ENCODE measurements around the gene DCTD.

Gene DCTD

DNA sequence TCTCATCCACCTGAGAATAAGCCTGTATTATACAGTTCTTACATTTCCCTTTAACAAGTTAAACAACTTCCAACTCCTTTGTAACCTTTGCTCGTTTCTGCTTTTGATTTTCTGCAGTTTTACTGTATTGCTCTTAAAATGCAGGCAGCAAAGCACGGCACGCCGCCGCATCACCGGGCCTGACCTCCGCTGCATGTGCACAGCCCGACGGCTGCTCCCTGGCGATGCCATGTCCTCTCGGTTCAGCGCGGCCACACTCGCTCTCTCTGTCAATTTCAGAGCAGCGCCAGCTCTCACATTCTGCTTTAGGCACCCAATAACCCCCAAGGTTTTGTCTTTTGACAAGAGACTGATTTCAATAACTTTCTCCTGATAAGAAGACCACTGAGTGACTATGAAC, 60.3 kb downstream of the DCTD start:
- DNase-seq, result no peak
- in situ Hi-C loops (cut with HindIII; ENCODE audit: low pct_ligation_motif_present, low pct_unique_long_range_greater_than_20kb, low sequenced_read_pairs), result no loop called here

GRCh38 chr4:182855877-182856276, 61.3 kb downstream of the DCTD start:
- DNase-seq, result no peak
- in situ Hi-C loops (cut with HindIII; ENCODE audit: low pct_ligation_motif_present, low pct_unique_long_range_greater_than_20kb, low sequenced_read_pairs), result no loop called here

- in situ Hi-C loops (cut with HindIII; ENCODE audit: low pct_ligation_motif_present, low pct_unique_long_range_greater_than_20kb, low sequenced_read_pairs), result no loop called here
- DNase-seq, result no peak
Measured at GRCh38 chr4:182855312-182855711, 61.9 kb downstream of the DCTD start.

- in situ Hi-C loops (cut with HindIII; ENCODE audit: low pct_ligation_motif_present, low pct_unique_long_range_greater_than_20kb, low sequenced_read_pairs), result no loop called here
- DNase-seq, result no peak
Measured at GRCh38 chr4:182854466-182854865, 62.7 kb downstream of the DCTD start.

DNA sequence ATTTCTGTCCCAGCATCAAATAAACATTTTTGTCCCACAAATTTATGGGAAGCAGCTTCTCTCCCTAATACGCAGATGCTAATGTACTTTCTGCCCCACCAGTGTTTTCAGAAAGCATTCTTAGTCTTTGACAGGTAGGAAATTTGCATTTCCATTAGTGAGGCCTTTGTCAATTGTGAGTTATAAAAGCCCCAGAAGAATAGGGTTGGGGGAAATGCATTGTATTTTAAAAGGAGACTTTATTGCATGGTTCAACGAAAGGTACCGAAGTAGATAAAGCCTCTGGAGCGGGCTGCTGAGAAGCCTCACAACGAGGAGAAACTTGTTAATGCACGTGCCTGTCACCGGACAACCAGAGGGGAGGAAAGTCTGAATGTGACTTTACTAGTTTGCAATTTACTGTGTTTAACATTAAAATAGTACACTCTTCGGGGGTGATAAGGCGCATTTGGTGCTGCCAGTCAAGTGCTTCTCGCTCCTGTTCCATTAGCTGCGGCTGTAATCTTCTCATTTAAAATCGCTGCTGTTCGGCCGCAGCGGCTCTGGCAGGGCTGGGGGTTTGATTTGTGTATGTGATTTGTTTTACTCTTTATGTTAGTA, 63.4 kb downstream of the DCTD start:
- no peak for DNase-seq
- in situ Hi-C loops (cut with HindIII; ENCODE audit: low pct_ligation_motif_present, low pct_unique_long_range_greater_than_20kb, low sequenced_read_pairs), result no loop called here

DNA sequence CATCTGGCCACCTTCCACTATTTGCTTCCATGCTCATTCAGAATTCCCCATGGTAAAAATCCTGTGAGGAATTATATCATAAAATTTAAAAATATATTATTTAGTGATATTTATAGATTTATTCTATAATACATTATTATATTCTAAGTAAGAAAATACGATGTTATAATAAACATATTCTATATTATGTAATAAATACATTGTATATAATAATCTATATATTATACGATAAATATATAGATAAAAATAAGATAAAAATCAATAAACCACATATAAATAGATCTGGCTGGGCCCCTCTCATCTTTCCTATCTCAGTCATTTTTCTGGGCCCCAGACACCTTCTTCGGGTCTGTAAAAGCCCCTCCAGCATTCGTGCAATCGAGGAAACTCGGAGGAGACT, 68.5 kb downstream of the DCTD start:
- in situ Hi-C loops (cut with HindIII; ENCODE audit: low pct_ligation_motif_present, low pct_unique_long_range_greater_than_20kb, low sequenced_read_pairs), result no loop called here
- no peak for DNase-seq

GRCh38 chr4:182847576-182848450, 69.4 kb downstream of the DCTD start:
- in situ Hi-C loops (cut with HindIII; ENCODE audit: low pct_ligation_motif_present, low pct_unique_long_range_greater_than_20kb, low sequenced_read_pairs), result no loop called here
- DNase-seq, result no peak

DNA sequence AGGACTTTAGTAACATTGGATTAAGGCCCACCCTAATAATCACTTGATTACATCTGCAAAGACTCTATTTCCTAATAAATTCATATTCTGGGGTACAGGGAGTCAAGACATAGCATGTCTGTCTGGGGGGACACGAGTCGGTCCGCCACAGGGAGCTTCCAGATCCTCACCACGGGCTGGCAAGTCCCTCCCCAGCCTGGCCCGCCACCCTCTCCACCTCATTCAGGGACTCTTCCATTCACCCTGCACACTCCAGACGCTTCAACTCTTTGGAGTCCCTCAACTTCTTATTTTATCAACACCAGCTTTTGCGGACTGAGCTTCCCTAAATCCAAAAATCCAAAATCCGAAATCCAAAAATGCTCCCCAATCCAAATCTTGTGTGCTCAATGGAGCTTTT, 71.2 kb downstream of the DCTD start:
- in situ Hi-C loops (cut with HindIII; ENCODE audit: low pct_ligation_motif_present, low pct_unique_long_range_greater_than_20kb, low sequenced_read_pairs), result no loop called here
- DNase-seq, result no peak

DNA sequence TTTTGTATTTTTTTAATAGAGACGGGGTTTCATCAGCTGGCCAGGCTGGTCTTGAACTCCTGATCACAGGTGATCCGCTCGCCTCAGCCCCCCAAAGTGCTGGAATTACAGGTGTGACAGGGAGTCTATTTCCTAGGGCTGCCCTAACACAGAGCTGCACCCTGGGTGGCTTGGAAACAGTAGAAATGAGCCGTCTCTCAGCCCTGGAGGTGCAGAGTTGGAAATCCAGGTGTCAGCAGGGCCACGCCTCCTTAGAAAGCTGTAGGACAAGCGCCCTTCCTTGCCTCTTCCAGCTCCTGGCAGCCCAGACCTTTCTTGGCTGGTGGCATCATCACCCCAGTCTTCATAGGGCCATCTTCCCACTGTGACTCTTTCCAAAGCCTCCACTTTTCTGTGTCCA, 71.6 kb downstream of the DCTD start:
- no peak for DNase-seq
- in situ Hi-C loops (cut with HindIII; ENCODE audit: low pct_ligation_motif_present, low pct_unique_long_range_greater_than_20kb, low sequenced_read_pairs), result no loop called here

DNA sequence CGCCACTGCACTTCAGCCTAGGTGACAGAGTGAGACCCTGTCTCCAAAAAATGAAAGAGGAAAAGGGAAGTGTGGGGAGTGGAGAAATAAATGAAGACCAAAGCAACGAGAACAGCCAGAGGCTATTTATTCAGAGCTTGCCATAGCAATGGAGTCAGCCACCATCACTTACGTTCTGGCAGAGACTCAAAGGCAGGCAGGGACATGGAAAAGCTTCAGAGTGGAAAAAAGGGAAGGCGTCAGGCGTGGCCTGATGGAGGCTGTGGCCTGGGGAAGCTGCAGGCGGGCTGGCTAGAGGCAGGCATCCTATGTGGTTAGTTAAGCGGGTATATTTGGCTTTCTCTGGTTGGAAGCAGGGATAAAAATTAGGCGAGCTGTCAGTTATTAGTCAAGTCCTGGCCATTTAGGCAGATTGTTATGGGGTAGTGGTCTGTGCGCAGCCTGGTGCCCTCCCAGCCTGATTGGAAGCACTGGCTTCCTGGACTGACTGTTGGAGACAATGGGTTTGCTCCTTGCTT, 73.3 kb downstream of the DCTD start:
- DNase-seq, result no peak
- in situ Hi-C loops (cut with HindIII; ENCODE audit: low pct_ligation_motif_present, low pct_unique_long_range_greater_than_20kb, low sequenced_read_pairs), result no loop called here

- in situ Hi-C loops (cut with HindIII; ENCODE audit: low pct_ligation_motif_present, low pct_unique_long_range_greater_than_20kb, low sequenced_read_pairs), result no loop called here
- DNase-seq, result no peak
Measured at GRCh38 chr4:182842759-182843390, 74.3 kb downstream of the DCTD start.

DNA sequence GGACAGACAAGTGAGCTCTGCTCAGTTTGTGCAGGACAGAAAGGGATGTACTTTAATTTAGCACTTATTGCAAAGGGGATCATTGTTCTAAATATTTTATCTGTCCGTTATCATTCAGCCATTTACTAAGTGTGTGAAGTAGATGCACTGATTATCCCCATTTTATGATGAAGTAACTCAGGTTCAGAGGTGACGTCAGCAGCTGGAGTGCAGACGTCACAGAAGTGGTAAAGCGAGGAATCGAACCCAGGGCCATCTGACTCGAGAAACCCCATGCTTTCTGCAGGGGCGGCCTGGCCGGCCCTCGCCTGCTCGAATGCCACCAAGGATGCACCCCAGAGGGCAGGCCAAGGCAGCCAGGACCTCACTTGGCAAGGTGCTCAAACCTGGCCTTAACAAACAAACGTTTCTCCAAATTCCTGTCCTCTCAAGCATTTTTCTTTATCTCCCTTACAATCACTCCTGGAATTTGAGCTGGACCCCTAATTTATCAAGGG, 75.0 kb downstream of the DCTD start:
- in situ Hi-C loops (cut with HindIII; ENCODE audit: low pct_ligation_motif_present, low pct_unique_long_range_greater_than_20kb, low sequenced_read_pairs), result no loop called here
- DNase-seq, result no peak

DNA sequence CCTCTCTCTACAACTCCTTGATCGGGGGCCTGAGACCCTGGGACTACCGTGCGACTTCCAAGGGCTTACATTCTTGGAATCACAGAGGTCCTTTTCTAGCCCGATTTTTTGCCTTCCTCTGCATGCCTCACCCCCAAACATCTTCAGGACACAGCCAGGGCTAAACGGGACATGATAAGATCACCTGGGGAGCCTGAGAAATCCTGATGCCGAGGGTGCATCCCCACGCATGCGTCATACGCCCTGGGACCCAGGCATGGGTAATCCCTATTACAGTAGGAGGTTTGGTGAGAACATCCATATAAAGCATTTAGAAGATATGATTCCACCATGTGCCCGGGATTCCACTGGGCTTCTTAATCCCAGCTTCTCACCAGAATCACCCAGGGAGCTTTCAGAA, 77.1 kb downstream of the DCTD start:
- DNase-seq, result no peak
- in situ Hi-C loops (cut with HindIII; ENCODE audit: low pct_ligation_motif_present, low pct_unique_long_range_greater_than_20kb, low sequenced_read_pairs), result no loop called here

Data from ACHN (cell line).